HG03159 (cell line): Measurements from ENCODE around the gene ARVCF.

Experiments
- ATAC-seq: cut with Tn5 transposase; IDR thresholded peaks from one replicate; pipeline ENCODE4 v1.9.1; 2021; ENCODE audit warnings: mild to moderate bottlenecking, moderate library complexity; ENCODE audit not compliant: unreplicated experiment

The ARVCF gene

DNA sequence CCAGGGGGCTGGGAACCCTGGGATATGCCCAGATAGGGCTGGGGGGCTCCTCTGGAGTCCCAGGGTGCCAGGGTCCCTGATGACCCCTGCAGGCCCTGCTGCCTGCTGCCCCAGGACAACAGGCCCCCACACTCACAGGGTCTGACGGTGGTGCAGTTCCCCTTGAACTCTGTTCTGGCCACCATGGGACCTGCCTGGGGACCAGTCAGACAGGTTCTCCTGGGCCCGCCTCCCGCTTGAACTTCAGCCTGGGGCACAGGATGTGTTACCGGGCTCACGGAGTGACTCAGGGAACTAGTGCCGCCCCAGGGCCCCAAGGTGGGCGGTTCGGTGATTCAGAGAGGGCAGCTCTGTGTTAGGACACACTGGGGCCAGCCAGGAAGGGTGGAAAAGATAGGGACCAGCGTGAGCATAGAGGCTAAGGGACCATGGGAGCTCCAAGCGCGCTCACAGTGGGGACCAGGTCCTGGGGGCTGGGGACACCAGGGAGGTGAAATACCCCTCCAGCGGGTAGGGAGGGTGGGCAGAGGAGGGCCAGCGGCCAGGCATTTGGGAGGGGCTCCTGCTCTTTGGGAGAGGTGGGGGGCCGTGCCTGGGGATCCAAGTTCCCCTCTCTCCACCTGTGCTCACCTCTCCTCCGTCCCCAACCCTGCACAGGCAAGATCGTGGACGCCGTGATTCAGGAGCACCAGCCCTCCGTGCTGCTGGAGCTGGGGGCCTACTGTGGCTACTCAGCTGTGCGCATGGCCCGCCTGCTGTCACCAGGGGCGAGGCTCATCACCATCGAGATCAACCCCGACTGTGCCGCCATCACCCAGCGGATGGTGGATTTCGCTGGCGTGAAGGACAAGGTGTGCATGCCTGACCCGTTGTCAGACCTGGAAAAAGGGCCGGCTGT, 53.5 kb downstream of the ARVCF start:
- ATAC-seq: no peak

DNA sequence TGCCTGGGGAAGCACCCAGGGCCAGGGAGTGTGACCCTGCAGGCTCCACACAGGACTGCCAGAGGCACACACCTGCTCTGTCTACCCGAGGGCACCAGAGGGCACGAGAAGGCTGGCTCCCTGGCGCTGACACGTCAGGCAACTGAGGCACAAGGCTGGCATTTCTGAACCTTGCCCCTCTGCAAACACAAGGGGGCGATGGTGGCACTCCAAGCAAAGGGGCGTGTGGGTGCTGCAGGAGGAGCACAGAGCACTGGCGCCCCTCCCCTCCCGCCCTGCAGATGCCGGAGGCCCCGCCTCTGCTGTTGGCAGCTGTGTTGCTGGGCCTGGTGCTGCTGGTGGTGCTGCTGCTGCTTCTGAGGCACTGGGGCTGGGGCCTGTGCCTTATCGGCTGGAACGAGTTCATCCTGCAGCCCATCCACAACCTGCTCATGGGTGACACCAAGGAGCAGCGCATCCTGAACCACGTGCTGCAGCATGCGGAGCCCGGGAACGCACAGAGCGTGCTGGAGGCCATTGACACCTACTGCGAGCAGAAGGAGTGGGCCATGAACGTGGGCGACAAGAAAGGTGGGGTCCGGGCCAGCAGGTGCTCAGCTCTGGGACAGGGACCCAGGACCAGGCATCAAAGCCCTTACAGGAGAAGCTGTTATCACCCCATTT, 54.2 kb downstream of the ARVCF start:
- ATAC-seq: no peak

DNA sequence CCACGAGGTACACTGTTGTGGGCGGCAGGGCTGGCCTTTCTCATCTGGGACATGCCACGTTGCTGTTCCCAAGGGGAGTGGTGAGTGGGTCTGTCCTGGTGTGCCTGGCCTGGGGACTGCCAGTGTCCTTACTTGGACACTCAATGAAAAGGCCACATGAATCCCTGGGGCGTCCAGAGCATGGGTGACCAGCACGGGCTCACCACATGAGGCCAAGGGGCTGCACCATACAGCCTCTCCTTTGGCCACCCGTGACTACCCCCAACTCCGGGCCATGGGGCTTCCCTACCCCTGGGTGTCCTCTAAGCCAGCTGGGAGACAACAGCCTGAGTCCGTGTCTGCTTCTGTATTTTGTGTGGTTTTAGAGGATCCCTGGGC, 54.8 kb downstream of the ARVCF start:
- no peak for ATAC-seq

DNA sequence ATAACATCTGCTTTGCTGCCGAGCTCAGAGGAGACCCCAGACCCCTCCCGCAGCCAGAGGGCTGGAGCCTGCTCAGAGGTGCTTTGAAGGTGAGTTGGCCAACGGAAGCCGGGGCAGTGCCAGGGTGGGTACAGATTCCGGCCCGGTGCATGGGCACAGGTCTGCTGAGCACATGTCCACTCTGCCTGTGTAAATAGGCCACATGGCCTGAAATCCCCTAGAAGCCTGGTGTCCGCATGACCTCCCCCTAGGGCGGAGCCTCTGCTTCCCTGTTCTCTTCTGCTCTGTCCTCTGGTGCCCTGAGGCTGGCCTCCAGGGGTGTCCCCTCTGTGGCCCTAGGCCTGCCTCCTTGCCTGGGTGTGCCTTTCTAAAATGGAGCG, 55.4 kb downstream of the ARVCF start:
- no peak for ATAC-seq

DNA sequence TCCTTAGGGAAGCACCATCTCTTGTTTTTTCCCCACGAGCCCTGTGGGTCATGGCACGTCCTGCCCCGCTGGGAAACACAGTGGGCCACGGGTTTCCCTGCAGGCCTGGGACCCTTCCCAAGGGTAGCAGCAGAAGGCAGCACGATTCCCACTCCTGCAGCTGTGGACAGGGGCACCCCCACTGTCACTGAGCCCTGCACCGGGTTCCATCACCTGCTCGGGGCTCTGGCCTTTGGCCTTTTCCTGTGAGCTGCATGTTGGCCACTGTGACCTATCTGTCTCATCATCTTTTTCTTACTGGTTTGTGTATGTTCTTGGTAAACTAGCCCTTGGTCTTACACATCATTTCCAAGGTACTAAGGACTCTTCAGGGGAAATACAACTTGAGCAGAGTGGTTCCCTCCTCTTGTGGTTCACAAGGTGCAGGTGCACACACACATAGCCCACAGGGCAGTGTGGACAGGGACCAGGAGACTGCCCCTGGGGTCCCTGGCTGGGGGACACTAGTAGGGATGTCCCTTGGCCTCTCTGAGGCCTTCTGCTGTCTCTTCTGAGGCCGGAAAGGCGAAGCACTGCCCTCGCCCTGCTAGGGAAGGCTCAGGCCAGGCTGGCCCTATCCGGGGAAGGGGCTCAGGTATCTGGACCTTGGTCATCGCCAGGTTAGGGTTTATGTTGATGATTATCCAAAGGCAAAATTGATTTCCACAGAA, 56.0 kb downstream of the ARVCF start:
- ATAC-seq: no peak

DNA sequence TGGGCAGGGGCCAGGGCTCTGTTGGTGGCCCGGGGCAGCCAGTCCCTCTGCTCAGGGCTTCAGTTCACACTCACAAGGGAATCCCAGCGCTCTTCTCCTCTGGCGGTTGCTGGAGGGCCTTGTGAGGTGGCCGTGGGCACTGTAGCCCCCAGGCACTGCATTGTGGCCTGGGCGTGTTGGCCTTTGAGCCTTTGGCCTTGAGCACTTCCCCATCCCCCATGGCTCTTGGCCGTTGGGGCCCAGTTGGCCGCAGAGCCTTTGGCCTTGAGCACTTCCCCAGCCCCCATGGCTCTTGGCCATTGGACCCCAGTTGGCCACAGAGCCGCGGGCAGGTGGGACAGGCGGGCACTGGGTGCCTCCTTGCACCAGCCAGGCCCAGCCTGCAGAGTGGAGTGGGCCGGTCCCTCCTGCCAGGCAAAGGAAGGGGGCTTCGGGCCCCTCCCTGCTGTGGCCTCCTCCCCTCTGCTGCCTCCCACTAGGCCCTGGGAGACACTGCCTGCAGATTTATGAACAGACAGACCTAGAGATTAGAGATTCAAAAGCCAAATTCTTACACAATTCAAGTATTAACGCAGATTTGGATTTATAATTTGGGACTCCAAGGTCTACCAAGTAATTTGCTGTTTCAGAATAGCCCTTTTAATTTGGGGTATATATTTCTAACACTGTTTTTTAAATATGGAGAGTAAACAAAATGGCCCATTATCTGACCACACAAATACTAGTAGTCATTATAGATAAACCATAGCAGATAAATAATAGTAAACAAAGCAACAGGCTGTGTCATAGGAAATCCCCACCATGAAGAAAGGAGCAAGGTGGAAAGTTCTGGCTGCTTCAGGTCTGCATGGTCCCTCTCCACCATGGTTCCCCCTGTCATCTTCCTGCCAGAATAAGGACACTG, 56.8 kb downstream of the ARVCF start:
- no peak for ATAC-seq

DNA sequence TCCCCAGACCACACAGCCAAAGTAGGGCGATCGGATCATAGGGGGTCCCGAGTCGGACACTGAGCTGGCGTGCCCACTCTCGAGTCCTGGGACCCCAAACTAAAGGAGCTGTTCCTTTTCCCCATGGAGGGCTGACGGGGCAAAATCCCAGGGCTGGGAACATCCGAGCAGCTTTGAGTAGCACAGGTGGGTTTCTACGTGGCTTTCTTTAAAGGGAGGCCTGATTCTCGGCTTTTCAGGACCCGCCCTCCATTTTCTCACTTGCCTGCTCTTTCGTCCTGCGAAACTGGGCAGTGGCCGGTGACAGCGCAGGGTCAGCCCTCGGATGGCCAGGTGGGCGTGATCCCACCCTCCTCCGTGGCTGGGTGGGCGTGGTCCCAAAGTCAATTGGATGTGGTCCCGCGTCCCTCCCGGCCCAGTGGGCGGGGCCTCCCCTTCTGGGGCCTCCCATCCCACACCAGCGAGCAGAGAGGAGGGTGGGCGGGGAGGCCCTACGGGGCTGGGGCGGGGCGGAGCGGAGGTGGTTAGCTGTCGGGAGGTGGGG, 57.5 kb downstream of the ARVCF start:
- ATAC-seq: no peak

DNA sequence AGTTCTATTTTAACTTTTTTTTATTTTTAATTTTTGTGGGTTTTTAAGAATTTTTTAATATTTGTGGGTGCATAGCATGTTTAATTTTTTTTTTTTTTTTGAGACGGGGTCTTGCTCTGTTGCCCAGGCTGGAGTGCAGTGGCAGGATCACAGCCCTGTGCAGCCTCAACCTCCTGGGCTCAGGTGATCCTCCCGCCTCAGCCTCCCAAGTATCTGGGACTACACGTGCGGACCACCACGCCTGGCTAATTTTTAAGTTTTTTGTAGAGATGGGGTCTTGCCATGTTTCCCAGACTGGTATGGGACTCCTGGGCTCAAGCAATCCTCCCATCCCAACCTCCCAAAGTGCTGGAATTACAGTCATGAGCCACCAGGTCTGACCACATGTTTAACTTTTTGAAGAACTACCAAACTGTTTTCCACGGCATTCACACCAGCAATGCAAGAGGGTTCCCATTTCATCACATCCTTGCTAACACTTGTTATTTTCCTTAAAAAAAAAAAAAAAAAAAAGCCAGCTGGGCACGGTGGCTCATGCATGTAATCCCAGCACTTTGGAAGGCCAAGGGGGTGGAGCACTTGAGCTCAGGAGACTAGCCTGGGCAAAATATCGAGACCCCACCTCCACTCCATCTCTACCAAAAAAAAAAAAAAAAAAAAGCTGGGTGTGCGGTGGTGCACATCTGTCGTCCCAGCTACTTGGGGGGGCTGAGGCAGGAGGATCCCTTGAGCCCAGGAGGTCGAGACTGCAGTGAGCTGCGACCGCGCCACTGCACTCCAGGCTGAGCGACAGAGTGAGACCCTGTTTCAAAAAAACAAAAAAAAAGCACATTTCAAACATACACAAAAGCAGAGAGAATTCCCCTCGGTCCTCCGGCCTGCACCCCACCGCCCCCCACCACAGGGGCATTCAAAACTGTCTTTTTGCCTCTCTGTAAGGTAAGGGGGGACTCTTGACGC, 58.3 kb downstream of the ARVCF start:
- no peak for ATAC-seq

DNA sequence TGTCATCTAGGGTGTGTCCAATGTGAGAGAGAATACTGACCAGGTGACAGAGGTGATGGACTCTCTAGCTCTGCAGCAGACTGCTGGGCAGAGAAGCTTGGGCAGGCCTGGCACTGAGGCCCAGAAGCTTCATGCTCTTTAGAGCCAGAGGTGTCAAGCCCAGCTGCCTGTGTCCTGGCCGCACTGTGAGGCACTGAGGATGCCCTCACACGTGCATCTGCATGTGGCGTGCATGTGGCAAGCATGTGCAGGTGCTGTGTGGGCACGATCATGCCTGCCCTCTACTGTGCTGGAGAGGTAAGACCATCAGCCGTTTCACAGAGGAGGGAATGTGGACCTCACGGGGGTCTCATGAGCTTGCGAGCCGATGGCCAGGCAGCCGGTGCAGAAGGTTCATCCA, 59.2 kb downstream of the ARVCF start:
- ATAC-seq: no peak

DNA sequence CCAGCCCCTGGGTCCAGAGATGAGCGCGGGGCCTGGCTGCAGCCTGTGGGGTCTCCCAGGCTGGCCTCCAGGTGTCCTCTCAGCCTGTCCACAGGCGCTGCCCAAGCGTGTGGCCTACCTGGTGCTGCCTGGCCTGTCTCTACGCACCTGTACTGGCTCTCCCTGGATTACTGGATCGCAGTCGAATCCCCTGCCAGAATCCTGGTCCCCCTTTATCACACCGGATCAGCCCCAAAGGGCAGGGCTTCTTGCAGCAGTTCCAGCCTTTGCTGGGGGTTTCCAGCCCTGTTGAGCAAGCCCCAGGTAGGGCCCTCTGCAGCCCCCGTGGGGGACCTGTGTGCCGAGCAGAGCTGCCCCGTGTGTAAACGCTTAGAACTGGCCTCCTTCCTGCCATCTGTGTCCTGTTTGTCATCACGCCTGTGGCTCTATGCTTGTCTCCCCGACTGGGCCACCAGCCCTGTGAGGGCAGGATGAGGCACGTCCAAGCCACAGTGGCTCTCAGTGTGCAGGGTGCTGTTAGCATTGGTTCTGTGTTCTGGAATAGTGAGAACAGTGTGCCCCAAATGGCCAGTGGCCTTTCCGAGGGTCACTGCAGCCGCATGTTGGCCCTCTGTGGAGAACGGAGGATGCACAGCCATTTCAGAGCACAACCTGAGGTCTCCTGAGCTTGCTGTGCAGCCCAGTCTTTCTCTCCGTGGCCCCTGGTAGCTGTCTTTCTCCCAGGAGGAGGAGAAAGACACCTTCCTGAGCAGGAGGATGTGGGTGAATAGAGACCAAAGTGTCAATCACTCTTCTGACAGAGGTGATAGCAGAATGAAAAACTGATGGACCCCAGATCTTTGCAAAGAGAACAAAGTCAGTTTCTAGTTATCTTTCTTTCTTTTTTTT, 61.1 kb downstream of the ARVCF start:
- ATAC-seq: no peak

DNA sequence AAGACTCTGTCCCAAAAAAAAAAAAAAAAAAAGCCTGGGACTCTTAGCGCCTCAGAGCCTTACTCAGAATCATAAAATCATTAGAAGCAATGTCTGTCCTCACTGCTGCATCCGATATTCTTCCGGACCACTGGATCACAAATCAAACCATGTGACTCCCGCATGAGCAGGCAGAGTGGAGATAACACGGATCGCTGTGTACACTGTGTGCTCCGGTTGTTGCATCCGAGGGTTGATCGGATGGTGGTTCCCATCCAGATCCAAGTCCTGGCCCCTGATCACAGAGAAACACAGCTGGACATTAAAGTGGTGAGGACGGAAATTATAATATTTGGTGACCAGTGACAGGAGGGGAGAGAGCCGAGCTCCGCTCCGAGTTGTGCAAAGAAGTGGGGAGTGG, 65.3 kb downstream of the ARVCF start:
- ATAC-seq: no peak

DNA sequence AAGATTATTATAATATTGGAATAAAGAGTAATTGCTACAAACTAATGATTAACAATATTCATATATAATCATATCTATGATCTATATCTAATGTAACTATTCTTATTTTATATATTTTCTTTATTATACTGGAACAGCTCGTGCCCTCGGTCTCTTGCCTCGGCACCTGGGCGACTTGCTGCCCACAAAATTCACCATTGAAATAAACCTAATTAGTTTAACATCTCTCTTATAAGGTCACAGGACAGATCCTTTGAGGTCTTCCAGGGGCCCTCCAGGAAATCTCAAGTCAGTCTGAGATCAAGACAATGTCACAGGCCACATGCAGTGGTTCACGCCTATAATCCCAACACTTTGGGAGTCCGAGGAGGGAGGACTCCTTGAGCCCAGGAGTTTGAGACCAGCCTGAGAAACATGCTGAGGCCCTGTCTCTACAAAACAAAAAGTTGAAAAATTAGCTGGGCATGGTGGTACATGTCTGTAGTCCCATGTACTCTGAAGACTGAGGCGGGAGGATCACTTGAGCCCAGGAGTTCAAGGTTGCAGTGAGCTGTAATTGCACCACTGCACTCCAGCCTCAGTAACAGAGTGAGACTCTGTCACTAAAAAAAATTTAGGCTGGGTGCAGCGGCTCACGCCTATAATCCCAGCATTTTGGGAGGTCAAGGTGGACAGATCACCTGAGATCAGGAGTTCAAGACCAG, 68.4 kb downstream of the ARVCF start:
- no peak for ATAC-seq

DNA sequence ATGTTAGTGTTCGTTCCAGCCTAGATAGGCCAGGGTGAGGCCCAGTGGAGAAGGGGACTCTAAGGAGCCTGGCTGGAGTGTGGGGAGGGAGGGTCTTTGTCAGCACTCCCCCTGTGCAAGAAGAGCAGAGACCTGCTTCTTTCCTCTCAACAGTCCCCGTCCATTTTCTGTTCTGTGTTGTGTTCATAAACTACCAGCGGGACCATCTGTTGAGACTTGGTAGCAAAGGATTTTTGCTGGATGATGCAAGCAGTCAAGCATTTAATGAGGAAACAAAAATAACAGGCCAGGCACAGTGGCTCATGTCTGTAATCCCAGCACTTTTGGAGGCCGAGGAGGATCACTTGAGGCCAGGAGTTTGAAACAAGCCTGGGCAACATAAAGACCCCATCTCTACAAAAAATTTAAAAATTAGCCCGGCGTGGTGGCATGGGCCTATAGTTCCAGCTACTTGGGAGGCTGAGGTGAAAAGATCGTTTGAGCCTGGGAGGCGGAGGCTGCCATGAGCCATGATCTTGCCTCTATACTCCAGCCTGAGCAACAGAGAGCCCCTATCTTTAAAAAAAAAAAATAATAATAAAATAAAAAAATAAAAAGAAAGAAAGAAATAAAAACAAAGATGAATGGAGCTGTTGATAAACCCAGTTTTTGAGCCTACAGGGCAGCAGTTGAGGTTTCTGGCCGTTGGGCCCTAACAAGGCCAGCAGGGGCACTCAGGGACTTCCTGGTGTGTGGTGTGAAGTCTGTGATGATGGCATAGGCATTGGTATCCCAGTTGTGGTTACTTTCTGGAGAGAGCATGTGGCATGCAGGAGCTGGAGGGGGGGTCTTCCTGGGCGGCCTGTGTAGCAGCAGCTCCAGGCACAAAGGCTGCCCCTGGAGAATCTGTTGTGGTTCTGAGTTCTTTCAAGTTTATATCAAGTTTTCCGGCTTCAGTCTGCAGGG, 73.3 kb downstream of the ARVCF start:
- ATAC-seq: no peak

DNA sequence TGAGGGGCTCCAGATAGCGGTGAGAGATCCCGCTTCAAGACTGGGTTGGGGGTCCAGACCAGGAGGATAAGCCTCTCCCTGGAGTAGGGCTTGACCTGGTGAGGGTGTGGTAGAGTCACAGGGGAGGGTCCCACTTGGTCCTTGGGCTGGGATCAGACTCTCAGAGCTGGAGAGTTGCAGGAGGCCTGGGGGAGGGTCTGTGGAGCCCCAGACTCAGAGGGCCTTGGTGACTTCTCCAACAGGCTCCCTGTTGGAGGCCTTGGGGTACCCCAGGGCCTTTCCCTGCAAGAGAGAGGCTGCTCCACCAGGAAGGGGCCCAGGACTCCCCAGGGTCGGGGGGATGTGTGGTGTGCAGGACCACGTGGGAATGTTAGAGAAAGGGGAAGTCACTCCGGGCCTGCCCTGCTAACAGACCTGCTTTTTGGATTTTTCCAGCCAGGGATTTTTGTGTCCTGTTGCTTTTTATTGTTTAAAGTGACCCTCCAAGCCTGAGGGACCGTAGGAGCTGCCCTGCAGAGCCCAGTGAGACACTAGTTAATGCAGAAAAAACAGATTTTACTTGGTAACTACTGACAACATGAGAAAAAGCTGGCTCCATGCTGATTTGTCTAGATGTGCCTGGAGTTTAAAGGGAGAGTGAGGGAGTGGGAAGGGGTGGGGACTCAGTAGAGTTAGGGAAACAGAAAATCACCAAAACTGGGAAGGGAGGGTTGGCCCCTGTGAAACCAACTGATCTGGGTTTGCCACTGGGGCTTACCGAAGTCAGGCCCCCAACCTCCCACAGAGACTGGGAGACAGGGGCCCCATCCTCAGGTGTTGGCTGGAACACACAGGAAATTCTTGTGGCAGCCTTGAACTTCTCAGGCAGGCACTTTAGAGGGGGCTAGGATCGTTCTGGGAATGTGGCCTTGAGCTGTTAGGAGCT, 74.2 kb downstream of the ARVCF start:
- no peak for ATAC-seq

DNA sequence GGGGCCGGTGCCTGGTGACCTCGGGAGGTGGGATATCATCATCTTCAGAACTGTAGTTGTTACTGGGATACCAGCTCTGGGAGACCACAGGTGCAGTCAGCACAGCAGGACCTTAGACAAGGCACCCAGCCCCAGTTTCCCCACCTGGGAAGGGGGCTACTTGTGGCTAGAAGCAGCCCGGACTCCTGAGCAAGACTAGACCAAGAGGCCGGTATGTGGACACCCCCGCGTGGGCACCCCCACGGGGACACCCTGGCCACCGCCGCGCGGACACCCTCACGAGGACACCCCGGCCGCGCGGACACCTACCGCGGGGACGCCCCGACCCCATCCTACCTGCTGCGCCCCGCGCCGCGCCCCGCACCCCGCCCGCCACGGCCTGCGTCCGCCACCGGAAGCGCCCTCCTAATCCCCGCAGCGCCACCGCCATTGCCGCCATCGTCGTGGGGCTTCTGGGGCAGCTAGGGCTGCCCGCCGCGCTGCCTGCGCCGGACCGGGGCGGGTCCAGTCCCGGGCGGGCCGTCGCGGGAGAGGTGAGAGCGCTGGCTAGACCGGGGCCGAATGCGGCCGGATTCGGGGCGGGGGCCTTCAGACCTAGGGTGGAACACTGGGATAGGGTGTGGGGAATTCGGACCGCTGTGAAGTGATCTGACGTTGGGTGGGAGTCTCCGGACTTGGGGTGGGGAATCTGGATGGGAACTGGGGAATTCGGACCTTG, 75.1 kb downstream of the ARVCF start, which contains the start of the genes COMT and TXNRD2:
TSS of gene COMT (plus strand) at position 408 of the 718 bp plus-strand sequence. CDS start 20,755 bp downstream, outside the sequence.
TSS of gene TXNRD2 (minus strand) at position 454 of the 718 bp plus-strand sequence. CDS start at position 439, 15 bp downstream.
- no peak for ATAC-seq
